HG02642 (cell line): Measurements from ENCODE around the gene FGB.

Experiments
- ATAC-seq: cut with Tn5 transposase; IDR thresholded peaks from one replicate; pipeline ENCODE4 v1.9.1; 2021; ENCODE audit warnings: mild to moderate bottlenecking; ENCODE audit not compliant: unreplicated experiment, poor library complexity

The FGB gene

GRCh38 chr4:154564311-154564710 lies 1.5 kb downstream of the FGB start:
- ATAC-seq, result no peak

GRCh38 chr4:154565704-154566103 lies 2.9 kb downstream of the FGB start:
- no peak for ATAC-seq

GRCh38 chr4:154566639-154567204 lies 3.9 kb downstream of the FGB start:
- ATAC-seq, result no peak

- ATAC-seq, result no peak
Observed at GRCh38 chr4:154569028-154569427, 6.2 kb downstream of the FGB start.

GRCh38 chr4:154569584-154569983 lies 6.8 kb downstream of the FGB start:
- ATAC-seq, result no peak

- ATAC-seq, result no peak
Observed at GRCh38 chr4:154573190-154573870, 10.5 kb downstream of the FGB start.

GRCh38 chr4:154574311-154574710 lies 11.5 kb downstream of the FGB start:
- ATAC-seq, result no peak

GRCh38 chr4:154577324-154577723 lies 14.5 kb downstream of the FGB start:
- no peak for ATAC-seq

- ATAC-seq, result no peak
Observed at GRCh38 chr4:154578919-154579318, 16.1 kb downstream of the FGB start.

GRCh38 chr4:154579927-154580326 lies 17.1 kb downstream of the FGB start:
- ATAC-seq, result no peak

GRCh38 chr4:154582723-154583122 lies 19.9 kb downstream of the FGB start:
- ATAC-seq, result no peak

GRCh38 chr4:154583230-154583629 lies 20.4 kb downstream of the FGB start:
- no peak for ATAC-seq

GRCh38 chr4:154583677-154584076 lies 20.9 kb downstream of the FGB start:
- ATAC-seq, result no peak

GRCh38 chr4:154584259-154584658 lies 21.4 kb downstream of the FGB start:
- ATAC-seq, result no peak

GRCh38 chr4:154585369-154586018 lies 22.7 kb downstream of the FGB start:
- no peak for ATAC-seq

GRCh38 chr4:154586296-154587033 lies 23.7 kb downstream of the FGB start:
- ATAC-seq, result no peak

GRCh38 chr4:154588198-154588597 lies 25.4 kb downstream of the FGB start:
- ATAC-seq, result no peak

GRCh38 chr4:154589296-154590197 lies 26.7 kb downstream of the FGB start:
- no peak for ATAC-seq

- no peak for ATAC-seq
Observed at GRCh38 chr4:154590329-154591006, 27.7 kb downstream of the FGB start, which contains the start of gene FGA. Gene FGA (minus strand): TSS chr4:154590742. CDS start chr4:154590687, 55 bp downstream.
